Pancreas (tissue), 10 donors: ENCODE results near the gene PWWP2B. TPM values are rescaled to one million over a fixed set of nuclear protein-coding genes. Genes with fewer than 3 reads are reported as not detected.

ENCODE experiments used
- ATAC-seq, 4 donors: fragments of 200-7000 bp; cut with Tn5 transposase; one replicate each; pipeline versions ENCODE4 v1.8.0 to v1.9.1; 2020; ENCODE audit warnings: mild to moderate bottlenecking in 4 of 4, moderate library complexity in 4 of 4
- DNase-seq, 6 donors: peaks; one replicate each; pipeline ENCODE4 v3.0.0-alpha.2; 2020
- FAIRE-seq: peaks from 2 replicates; lab custom pipeline; 2012; peaks lifted over from hg19 to GRCh38; lab: Jason Lieb, UNC
- H3K27ac ChIP-seq, 4 donors: fragments of 200-600 bp; sonication (generic); 1 replicate in 3 of 4; 2 replicates in 1 of 4; pipeline versions ENCODE4 v1.5.0 to v1.8.0; 2020
- H3K27me3 ChIP-seq, 4 donors: fragments of 200-600 bp; one replicate each; pipeline ENCODE4 v1.8.0; 2021
- H3K36me3 ChIP-seq, 3 donors: fragments of 200-600 bp; sonication (generic) in 1 of 3; one replicate each; pipeline versions ENCODE4 v1.5.0 to v1.8.0; 2020 to 2021
- H3K4me1 ChIP-seq, 3 donors: fragments of 200-600 bp; one replicate each; pipeline ENCODE4 v1.8.0; 2021
- H3K4me3 ChIP-seq, 4 donors: fragments of 200-600 bp; sonication (generic) in 2 of 4; one replicate each; pipeline versions ENCODE4 v1.5.0 to v1.8.0; 2020 to 2021
- H3K9me3 ChIP-seq, 4 donors: fragments of 200-600 bp; one replicate each; pipeline ENCODE4 v1.8.0; 2021
- WGBS, 2 donors: extraction: QIAGEN DNeasy Blood & Tissue Kit; methylation state at CpG; one replicate each; pipeline ENCODE4 v1.1.7; 2013; 5-methylcytosine and 5-hydroxymethylcytosine counted together
- intact Hi-C, 3 donors: fragments of 100-400 bp; cut with DNase I; formaldehyde crosslinking; loops; one replicate each; pipeline versions ENCODE4 v1.11.1 to v1.14.2; 2022
- polyA plus RNA-seq, 2 donors: library from polyadenylated mRNA; stranded (reverse); fragments of 200-250 nt; gene quantifications; one replicate each; pipeline ENCODE4 v1.2.3, GENCODE V29; 2013
- total RNA-seq, 6 donors: library from RNA; stranded (reverse); fragmentation: NEBNext Ultra II Directional in 4 of 6; extraction: Animal tissue kit (Norgen Biotek cat#: 25700) in 4 of 6; gene quantifications; one replicate each; pipeline versions ENCODE4 v1.2.1 to v1.2.4, GENCODE V29; 2021 to 2023
- TF ChIP-seq, protein P1 (sequence below), 4 donors: fragments of 200-600 bp; sonication (generic) in 3 of 4; IDR thresholded peaks; one replicate each; pipeline versions ENCODE4 v1.5.0 to v1.8.0; 2021; ENCODE audit warnings: antibody characterized with exemption in 4 of 4
- donor health status: healthy with polysubstance abuse.
- donor health status: DM: no; HTN: no; CAD: no; lungs with moderate emphysema.
- donor health status: DM: no; HTN: no; CAD: no.
- donor health status: control.
- donor health status: control.
- donor health status: Bipolar disorder and iron deficiency.
- donor health status: DM: yes; HTN: yes; CAD: no.
- donor health status: DM: no; HTN: no; CAD: no.
- donor health status: DM: no; HTN: no; CAD: no.
- donor health status: DM: yes; HTN: yes; CAD: no.

PWWP2B gene
- total and polyA plus RNA-seq, 8 donors = 17.8 to 44.1 (median 25.2) TPM

DNA sequence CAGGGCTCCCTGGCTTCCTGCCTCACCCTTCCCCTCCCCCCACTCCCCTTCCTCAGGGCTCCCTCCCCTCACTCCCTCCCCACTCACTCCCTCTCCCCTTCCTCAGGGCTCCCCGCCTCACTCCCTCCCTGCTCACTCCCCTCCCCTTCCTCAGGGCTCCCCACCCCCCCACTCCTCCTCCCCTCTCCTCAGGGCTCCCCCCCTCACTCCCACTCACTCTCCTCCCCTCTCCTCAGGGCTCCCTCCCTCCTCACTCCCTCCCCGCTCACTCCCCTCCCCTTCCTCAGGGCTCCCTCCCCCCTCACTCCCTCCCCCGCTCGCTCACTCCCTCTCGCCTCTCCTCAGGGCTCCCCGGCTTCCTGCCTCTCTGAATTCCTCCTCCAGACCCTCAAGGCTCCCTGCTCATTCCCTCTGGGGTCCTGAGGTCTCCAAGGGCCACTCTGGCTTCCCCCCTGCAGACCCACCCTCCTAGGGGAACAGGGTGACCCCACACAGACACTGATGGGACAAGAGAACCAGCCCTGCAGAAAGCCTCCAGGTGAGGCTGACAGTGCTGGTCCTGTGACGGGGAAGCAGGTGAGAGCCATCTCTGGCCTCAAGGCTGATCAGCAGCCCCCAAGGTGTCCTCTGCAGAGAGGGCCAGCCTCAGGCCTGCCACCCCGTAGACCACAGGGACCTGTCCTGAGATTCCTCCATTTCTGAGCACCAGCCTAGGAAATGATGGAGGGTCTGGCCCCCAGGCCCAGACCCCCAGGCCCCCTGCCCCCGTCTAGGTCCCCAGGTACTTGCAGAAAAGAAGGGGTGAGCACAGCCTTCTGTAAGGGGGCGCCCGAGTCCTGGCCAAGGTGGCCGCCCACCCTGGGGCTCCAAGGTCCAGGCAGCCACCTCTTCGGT, 47.2 kb downstream of the PWWP2B start:
- no peak overlapping the region for H3K4me3 ChIP-seq
- H3K4me1 ChIP-seq = peaks cover 17 to 19% (median 18%) of the 10 kb centered on the region in 3 donors
- FAIRE-seq = no peak
- 86 to 90% methylated on average over 12 to 13 of the region's 13 CpGs for WGBS, 2 donors
- TF ChIP-seq, protein P1, sequence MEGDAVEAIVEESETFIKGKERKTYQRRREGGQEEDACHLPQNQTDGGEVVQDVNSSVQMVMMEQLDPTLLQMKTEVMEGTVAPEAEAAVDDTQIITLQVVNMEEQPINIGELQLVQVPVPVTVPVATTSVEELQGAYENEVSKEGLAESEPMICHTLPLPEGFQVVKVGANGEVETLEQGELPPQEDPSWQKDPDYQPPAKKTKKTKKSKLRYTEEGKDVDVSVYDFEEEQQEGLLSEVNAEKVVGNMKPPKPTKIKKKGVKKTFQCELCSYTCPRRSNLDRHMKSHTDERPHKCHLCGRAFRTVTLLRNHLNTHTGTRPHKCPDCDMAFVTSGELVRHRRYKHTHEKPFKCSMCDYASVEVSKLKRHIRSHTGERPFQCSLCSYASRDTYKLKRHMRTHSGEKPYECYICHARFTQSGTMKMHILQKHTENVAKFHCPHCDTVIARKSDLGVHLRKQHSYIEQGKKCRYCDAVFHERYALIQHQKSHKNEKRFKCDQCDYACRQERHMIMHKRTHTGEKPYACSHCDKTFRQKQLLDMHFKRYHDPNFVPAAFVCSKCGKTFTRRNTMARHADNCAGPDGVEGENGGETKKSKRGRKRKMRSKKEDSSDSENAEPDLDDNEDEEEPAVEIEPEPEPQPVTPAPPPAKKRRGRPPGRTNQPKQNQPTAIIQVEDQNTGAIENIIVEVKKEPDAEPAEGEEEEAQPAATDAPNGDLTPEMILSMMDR (IDR thresholded peaks at IDR 0.05) = no peak
- no peaks in the 10 kb centered on the region for H3K36me3 ChIP-seq
- peak in 2 of 6 donors; percentile 37 to 58 for DNase-seq
- intact Hi-C loops = no loop called here
- H3K27ac ChIP-seq = no peak overlapping the region
- no peak for ATAC-seq
- H3K9me3 ChIP-seq = no peaks in the 10 kb centered on the region
- no peaks in the 10 kb centered on the region for H3K27me3 ChIP-seq

DNA sequence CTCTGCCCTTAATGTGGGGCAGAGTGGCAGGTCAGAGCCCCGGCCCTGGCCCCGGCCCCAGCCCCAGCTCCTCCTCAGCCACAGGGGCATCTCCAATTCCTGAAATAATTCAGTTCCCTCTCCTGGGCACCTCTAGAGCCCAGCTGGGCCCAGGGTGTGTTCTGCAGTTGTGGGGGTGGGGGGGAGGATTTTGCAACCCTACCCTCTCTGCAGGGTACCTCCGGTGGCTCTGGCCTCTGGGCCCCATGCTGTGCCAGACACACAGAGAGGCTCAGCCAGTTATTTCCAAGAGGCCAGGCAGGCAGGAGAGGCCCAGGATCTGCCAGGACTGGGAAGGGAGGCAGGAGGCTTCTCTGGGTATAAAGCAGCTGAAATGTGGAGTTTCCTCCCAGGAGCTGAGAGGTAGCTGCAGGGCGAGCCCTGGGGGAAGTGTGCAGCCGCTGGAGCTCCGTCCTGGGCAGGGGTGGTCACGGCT, 47.9 kb downstream of the PWWP2B start:
- ATAC-seq (no peak), DNase-seq (peak in 1 of 6 donors; percentile 35), FAIRE-seq (no peak)
- H3K27me3 ChIP-seq = no peaks in the 10 kb centered on the region
- no peaks in the 10 kb centered on the region for H3K36me3 ChIP-seq
- 66 to 77% methylated on average over 7 of the region's 7 CpGs for WGBS, 2 donors
- H3K9me3 ChIP-seq = no peaks in the 10 kb centered on the region
- H3K4me3 ChIP-seq = no peak overlapping the region
- H3K27ac ChIP-seq = no peak overlapping the region
- intact Hi-C loops = no loop called here
- H3K4me1 ChIP-seq = peaks cover 17 to 19% (median 18%) of the 10 kb centered on the region in 3 donors
- TF ChIP-seq, protein P1 (IDR thresholded peaks at IDR 0.05) = no peak

DNA sequence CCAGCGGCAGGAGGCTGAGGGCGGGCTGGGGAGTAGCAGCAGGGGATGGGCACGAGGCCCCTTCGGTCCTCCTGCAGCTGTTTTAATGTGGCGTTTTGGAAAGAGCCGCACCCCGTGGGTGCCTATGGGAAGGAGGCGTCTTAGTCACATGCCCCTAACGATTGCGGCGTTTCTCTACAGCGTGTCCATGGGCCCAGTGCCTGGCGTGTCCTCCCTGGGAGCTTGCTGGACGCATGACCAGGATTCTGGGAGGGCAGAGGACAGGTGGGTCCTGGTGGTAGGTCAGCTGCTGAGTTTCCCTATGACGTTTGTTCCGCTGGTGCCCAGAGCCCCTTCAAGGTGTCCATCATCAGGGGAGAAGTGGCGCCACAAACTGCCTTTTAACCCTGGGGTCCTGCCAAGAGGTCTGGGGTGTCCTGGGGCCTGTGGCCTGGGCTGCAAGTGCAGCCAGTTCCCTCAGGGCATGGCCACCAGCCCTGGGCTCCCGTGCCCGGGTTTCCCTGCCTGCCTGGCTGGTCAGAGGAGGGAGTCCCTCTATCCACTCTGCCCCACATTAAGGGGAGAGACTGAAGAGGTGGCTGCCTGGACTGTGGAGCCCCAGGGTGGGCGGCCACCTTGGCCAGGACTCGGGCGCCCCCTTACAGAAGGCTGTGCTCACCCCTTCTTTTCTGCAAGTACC, 48.7 kb downstream of the PWWP2B start:
- no peak overlapping the region for H3K4me3 ChIP-seq
- peak overlapping the region in 1 of 4 donors; percentile 79 for H3K27ac ChIP-seq
- intact Hi-C loops = no loop called here
- H3K9me3 ChIP-seq = no peaks in the 10 kb centered on the region
- peaks cover 17 to 19% (median 18%) of the 10 kb centered on the region in 3 donors for H3K4me1 ChIP-seq
- peak in 2 of 6 donors; percentile 45 to 79 for DNase-seq
- 89 to 90% methylated on average over 22 of the region's 22 CpGs for WGBS, 2 donors
- FAIRE-seq = no peak
- TF ChIP-seq, protein P1 (IDR thresholded peaks at IDR 0.05) = no peak
- no peak for ATAC-seq
- H3K27me3 ChIP-seq = no peaks in the 10 kb centered on the region
- no peaks in the 10 kb centered on the region for H3K36me3 ChIP-seq

DNA sequence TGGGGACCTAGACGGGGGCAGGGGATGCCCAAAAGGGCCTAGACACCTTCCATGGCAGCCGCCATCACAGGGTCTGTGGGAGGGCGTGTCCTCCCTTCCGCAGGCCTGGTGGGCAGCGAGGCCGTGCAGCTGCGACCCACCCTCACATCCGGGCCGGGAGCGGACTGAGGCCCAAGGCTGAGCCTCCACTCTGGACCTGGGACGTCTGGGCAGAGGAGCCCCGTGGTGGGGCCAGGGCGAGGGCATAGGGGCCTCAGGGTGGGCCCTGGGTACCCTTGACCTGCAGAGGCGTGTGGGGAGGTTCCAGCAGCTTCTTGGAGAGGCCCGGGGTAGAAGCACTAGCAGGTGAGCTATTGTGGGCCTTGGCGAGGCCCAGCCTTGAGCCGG, 49.2 kb downstream of the PWWP2B start:
- ATAC-seq (no peak), FAIRE-seq (no peak), DNase-seq (peak in 1 of 6 donors; percentile 65)
- Histone ChIP-seq H3K4me3 (no peak overlapping the region), H3K9me3 (no peaks in the 10 kb centered on the region), H3K27ac (peak overlapping the region; percentile 71 to 81 (median 78)), H3K4me1 (peaks cover 17 to 19% (median 18%) of the 10 kb centered on the region in 3 donors), H3K27me3 (no peaks in the 10 kb centered on the region), H3K36me3 (no peaks in the 10 kb centered on the region)
- intact Hi-C loops = no loop called here
- 90 to 93% methylated on average over 17 of the region's 17 CpGs for WGBS, 2 donors
- TF ChIP-seq, protein P1 (IDR thresholded peaks at IDR 0.05) = no peak
